GM18861 (cell line): ENCODE data around the gene KIF12.

ENCODE experiments used
- ATAC-seq: cut with Tn5 transposase; IDR thresholded peaks from one replicate; pipeline ENCODE4 v1.9.1; 2021; ENCODE audit not compliant: unreplicated experiment

Gene KIF12

GRCh38 chr9:114107286-114108001, 8.4 kb upstream of the KIF12 start:
- ATAC-seq = no peak

GRCh38 chr9:114105236-114105635, 6.1 kb upstream of the KIF12 start:
- ATAC-seq = no peak

DNA sequence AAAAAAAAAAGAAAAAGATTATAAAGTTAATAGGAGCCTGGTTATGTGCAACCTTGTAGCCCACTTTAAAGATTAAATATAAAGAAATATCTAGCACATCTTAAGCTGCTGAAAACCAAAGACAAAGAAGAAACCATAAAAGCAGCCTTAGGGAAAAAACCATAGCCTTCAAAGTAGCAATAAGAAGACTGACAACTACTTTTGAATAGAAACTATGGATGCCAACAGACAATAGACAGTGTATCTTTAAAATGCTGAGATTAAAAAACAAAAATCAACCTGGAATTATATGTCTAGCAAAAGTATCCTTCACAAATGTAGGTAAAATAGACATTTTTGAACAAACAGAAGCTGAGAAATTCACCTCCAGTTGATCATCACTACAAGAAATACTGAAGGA, 3.4 kb upstream of the KIF12 start:
- no peak for ATAC-seq

- no peak for ATAC-seq
Observed at GRCh38 chr9:114100536-114100935, 1.4 kb upstream of the KIF12 start.

- no peak for ATAC-seq
Observed at GRCh38 chr9:114099669-114100270, 678 bp upstream of the KIF12 start.

DNA sequence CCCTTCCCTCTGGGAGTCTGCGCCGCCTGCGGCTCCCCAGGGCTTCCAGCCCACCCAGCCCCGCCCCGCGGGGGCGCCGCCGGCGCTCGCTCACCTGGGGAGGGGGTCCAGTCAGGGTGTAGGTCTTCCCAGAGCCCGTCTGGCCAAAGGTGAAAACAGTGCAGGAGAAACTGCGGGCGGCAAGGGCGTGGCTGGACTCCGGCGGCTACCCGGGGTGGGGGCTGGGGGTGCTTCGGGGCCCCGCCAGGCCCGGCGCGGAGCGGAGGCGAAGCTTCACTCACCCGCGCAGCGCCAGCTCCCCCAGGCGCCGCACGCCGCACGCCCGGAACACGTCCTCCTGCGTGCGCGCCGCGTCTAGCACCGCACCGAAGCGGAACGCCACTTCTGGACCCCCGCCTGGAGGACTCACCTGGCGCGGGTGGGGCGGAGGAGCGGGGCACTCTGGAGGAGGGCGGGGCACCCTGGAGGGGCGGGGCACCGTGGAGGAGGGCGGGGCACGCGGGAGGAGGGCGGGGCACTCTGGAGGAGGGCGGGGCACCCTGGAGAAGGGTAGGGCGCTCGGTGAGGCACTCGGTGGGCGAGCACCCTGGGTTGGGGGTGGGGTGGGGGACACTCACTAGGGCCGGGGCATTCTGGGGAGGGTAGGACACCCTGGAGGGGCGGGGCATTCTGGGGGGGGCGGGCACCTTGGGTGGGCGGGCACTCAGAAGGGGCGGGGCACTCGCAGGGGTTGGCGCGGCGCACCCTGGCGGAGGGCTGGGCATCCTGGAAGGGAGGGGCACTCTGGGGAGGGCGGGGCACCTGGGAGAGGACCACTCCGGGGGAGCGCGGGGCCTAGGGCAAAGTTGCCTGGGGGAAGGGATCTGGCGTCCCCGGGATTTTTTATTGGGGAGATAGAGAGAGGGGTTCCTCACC, 814 bp downstream of the KIF12 start:
- ATAC-seq = no peak

GRCh38 chr9:114097613-114098020, 1.5 kb downstream of the KIF12 start:
- no peak for ATAC-seq

DNA sequence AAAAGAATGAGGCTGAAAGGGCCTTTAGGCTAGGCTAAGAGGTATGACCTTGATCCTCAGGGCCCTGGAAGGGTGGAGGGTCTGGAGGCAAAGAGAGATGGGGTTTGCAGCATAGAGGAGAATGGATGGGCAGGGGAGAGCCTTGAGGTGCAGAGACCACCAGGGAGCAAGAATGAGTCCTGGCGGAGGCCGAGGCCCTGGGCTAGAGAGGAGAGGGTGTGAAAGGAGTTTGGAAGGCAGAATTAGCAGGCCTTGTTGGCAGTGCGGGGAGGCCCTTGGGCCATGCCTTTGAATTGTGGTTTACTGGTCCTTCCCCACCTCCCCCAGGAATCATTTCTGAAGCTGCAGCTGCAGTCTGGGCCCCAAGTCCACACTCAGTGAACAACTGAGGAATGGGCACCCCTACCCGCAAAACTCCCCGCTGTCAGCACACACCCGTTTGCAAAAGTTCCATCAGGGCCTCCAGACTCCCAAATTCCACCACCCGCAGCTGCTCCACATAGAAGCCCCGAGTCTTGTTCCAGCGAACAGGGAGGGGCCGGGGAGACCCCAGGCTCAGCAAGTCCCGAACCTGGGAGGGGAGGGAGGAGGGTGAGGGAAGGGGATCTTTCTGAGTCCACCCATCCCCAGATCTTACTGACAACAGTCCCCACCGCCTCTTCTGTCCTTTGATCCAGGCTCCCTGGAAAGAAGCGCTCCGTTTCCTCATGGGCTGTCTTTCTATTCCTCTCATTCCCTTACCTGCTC, 2.1 kb downstream of the KIF12 start:
- ATAC-seq = no peak

DNA sequence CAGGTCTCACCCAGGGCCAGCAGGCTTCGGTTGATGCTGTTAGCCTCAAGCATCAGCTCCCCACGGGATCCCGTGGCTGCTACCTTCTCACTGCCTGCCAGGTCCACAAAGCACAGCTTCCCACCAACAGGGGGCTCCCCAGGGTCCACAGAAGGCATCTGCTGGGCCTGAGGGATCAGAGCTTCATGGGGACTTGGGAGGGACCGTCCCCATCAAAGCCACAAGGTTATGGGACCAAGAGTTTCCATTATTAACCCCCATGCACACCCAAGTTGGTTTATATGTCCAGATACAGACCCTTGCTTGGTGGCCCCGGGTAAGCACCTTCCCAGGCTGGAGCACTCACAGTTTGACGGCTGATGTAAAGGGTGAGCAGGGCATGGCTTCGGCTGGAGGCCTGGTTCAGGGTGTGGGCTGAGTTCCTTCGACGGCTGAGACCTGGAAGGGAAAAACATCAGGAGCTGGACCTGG, 3.0 kb downstream of the KIF12 start:
- ATAC-seq = no peak

- no peak for ATAC-seq
Observed at GRCh38 chr9:114094971-114095370, 4.1 kb downstream of the KIF12 start.

GRCh38 chr9:114093761-114094505, 5.2 kb downstream of the KIF12 start:
- no peak for ATAC-seq

GRCh38 chr9:114093031-114093471, 6.0 kb downstream of the KIF12 start:
- no peak for ATAC-seq

DNA sequence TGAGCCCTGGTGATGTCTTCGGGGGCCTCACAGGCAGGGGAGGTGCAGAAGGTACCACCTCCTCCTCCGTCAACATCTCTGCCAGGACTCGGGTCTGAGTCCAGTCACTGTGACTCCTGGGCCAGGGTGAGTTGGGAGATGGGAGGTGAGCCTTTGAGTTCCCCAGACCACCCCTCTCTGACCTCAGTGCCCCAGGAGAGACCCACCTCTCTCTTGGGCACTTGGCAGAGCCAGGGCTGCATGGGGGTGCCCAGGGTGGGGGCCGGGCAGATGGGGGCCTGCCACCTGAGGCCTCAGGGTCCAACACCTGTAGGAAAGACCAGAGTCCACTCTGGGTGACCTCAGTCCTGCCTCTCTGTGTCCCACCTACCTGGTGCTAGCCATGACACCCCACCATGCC, 6.8 kb downstream of the KIF12 start:
- no peak for ATAC-seq

DNA sequence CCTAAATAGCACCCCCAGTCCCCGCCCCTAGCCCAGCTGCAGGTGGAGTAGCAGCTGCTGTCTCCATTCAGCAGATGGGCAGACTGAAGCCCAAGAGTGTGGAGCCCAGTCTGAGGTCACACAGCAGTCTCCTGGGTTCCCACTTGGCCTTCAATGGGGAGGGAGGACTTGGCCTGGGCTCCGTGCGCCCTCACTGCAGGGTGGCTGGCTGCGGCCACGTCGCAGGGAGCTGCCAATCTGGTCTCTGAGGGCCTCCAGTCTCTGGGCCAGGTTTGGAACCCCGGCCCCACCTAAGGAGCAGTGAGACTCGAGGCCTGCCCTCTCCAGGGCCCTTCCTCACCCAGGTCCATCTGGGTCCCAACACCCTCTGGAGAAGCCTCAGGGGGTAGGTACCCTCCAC, 7.4 kb downstream of the KIF12 start:
- ATAC-seq = no peak

DNA sequence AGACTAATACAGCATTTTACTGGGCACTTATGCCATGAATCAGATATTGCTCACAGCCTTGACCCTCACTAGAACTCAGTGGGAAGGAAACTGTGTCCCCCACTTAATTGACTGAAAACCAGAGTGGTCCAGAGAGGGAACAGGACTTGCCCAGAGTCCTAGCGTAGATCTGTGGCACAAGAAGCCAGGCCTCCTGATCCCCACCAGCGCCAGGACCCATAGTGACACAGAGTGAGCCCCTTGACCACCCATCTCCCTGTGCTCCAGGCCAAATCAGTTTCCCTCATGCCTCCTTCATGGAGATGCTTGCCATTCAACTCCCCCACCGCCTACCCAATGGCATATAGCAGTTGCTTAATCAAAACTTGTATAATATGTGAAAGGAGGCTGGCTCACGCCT, 8.3 kb downstream of the KIF12 start:
- no peak for ATAC-seq

DNA sequence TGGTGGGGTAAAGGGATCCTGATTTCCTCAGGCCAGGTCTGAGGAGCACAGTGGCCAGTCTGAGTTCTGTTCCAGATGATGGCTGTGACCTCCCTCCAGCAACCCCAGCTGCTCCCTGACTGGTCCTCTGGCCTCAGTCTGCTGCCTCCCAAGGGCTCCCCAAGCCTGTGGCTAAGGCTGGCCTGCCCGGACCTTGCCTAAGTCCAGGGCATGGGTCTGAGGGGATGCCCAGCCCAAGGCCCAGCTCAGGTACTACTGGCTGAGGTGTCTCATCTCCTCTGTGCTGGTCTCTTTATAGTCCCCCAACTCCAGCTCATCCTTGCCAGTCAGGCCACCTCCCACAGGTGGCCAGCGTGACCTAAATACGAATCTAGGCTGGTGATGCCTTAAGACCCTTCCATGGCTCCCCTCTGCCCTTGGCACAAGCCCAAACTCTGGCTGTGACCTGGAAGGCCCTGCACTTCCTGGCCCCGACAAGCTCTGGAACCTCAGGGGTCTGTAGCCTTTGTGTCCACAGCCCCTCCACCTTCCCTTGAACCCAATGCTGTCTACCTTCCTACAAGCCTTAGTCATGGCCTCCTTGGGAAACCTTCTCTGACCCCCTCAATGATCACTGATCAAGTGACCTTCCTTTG, 9.8 kb downstream of the KIF12 start:
- ATAC-seq = no peak

DNA sequence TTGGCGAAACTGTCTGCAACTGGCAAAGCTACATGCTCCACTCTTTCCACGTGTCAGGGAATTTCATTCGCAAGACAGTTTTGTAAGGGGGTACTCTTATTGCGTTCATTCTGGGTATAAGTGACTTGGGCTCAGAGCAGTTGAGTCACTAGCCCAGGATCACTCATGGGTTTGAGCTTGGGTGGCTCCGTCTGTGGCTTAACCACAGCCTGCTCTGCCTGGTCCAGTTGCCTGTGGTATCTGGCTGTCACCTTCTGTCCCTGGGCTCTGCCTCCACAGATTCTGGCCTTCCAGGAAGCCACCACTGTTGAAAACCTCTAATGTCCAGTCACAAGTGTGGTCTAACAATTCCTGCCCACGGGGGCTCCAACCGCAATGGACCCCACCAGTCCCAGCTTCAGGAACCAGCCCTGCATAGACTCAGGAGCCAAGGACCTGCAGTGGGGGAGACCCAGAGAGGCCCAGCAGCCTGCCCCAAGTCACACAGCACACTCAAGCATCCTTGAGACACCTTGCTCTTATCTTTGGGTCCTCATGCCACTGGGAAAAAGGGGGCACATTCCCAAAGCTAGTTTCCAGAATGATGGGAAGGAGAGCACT, 10.4 kb downstream of the KIF12 start:
- ATAC-seq = no peak

DNA sequence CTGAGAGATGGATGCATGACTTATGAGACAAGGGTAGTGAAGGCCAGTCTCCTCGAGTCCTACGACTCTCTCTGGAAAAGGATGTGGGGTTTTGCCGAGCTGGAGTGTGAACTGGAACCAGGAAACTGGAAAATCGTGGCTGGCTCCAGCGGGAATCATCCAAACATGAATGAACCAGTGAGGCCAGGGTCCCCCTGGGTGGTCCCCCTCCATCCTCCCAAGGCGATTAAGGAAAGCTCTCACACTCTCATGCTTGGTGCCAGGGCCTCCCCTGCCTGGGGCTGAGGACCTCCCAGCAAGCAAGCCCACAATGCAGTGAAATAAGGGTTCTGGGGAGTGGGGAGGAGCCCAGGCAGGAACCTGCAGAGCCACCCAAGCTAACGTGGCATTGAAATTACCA, 11.4 kb downstream of the KIF12 start:
- no peak for ATAC-seq

- ATAC-seq = no peak
Observed at GRCh38 chr9:114086607-114087006, 12.5 kb downstream of the KIF12 start.
